Heart left ventricle (tissue), 13 donors: ENCODE data around the gene FRMPD4.

Source experiments
- POLR2A ChIP-seq, 2 donors: fragments of 450-650 bp; IDR thresholded peaks; one replicate each; pipeline ENCODE4 v1.6.1; 2017; ENCODE audit warnings: antibody characterized with exemption in 2 of 2, mild to moderate bottlenecking in 2 of 2, moderate library complexity in 2 of 2
- TF ChIP-seq, protein P1 (sequence below), 12 donors: fragments of 200-600 bp; sonication (generic) in 4 of 12; IDR thresholded peaks; one replicate each; pipeline versions ENCODE4 v1.5.0 to v1.8.0; 2018 to 2022; ENCODE audit warnings: antibody characterized with exemption in 12 of 12, mild to moderate bottlenecking in 5 of 12
- donor health status: ischemic (EF 13 %, LVEDD 7.1; RV severe dilation, severe dysfunction).
- donor health status: DM: no; HTN: yes; CAD: no.
- donor health status: DM: no; HTN: no; CAD: no.
- donor health status: ischemic (EF 25% LVEDD 6.9; RV normal size, moderate dysfunction).
- donor health status: ischemic (EF 25% LVEDD 5.7; RV mildly dilated, moderate dysfunction).
- donor health status: ischemic (EF 35%, LVEDD 5.7; RV mildly dilated, moderate dysfunction).
- donor health status: nonischemic (EF 11% LVEDD 7.7; RV severe dilation, severe dysfunction).
- donor health status: DM: yes; HTN: yes; CAD: no.
- donor health status: PGD.
- donor health status: ischemic (EF 29% LVEDD 5.4; RV normal size, mild dysfunction).
- donor health status: nonischemic (EF 23%, LVEDD 6.1; RV moderate dilation, normal function).

GRCh38 chrX:12197030-12197429 lies 58.8 kb downstream of the FRMPD4 start:
- TF ChIP-seq, protein P1, sequence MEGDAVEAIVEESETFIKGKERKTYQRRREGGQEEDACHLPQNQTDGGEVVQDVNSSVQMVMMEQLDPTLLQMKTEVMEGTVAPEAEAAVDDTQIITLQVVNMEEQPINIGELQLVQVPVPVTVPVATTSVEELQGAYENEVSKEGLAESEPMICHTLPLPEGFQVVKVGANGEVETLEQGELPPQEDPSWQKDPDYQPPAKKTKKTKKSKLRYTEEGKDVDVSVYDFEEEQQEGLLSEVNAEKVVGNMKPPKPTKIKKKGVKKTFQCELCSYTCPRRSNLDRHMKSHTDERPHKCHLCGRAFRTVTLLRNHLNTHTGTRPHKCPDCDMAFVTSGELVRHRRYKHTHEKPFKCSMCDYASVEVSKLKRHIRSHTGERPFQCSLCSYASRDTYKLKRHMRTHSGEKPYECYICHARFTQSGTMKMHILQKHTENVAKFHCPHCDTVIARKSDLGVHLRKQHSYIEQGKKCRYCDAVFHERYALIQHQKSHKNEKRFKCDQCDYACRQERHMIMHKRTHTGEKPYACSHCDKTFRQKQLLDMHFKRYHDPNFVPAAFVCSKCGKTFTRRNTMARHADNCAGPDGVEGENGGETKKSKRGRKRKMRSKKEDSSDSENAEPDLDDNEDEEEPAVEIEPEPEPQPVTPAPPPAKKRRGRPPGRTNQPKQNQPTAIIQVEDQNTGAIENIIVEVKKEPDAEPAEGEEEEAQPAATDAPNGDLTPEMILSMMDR (IDR thresholded peaks at IDR 0.05) = no peak
- no peak for TF ChIP-seq POLR2A (IDR thresholded peaks at IDR 0.05)
